OCI-LY1 (cell line): ENCODE results near the gene CFAP20DC.

ENCODE experiments used
- H2AFZ ChIP-seq: fragments of 200-600 bp; sonication (generic), shearing (Covaris generic); 2 replicates; pipeline ENCODE4 v1.6.0; 2014; ENCODE audit warnings: antibody characterized with exemption, mild to moderate bottlenecking, low read length
- H3F3A ChIP-seq: fragments of 200-600 bp; sonication (generic), shearing (Covaris generic); 2 replicates; pipeline ENCODE4 v1.6.0; 2014; ENCODE audit warnings: mild to moderate bottlenecking, antibody characterized with exemption, low read length, moderate library complexity; ENCODE audit not compliant: insufficient read depth
- H3K27ac ChIP-seq: fragments of 200-600 bp; sonication (generic); 2 replicates; pipeline ENCODE4 v1.5.1; 2014; ENCODE audit warnings: low read length, mixed run types, mild to moderate bottlenecking, low read depth; ENCODE audit not compliant: poor library complexity, severe bottlenecking
- H3K27me3 ChIP-seq: fragments of 200-600 bp; sonication (generic); 2 replicates; pipeline ENCODE4 v1.6.0; 2014; ENCODE audit warnings: antibody characterized with exemption, mild to moderate bottlenecking, low read length, moderate library complexity; ENCODE audit not compliant: insufficient read depth
- H3K36me3 ChIP-seq: fragments of 200-600 bp; sonication (generic); 2 replicates; pipeline ENCODE4 v1.6.1; 2014; ENCODE audit warnings: mild to moderate bottlenecking, antibody characterized with exemption, low read length, moderate library complexity, mixed read lengths; ENCODE audit not compliant: insufficient read depth
- H3K4me1 ChIP-seq: fragments of 200-600 bp; sonication (generic); 2 replicates; pipeline ENCODE4 v1.5.1; 2014; ENCODE audit warnings: mild to moderate bottlenecking, low read length, moderate library complexity; ENCODE audit not compliant: insufficient read depth, severe bottlenecking
- H3K4me2 ChIP-seq: fragments of 200-600 bp; sonication (generic), shearing (Covaris generic); 2 replicates; pipeline ENCODE4 v1.6.1; 2014; ENCODE audit warnings: low read length
- H3K4me3 ChIP-seq: fragments of 200-600 bp; sonication (generic); 2 replicates; pipeline ENCODE4 v1.5.1; 2014; ENCODE audit warnings: low read length, low read depth, mild to moderate bottlenecking, mixed read lengths; ENCODE audit not compliant: poor library complexity, severe bottlenecking
- H3K79me2 ChIP-seq: fragments of 200-600 bp; shearing (Covaris generic); 2 replicates; pipeline ENCODE4 v1.6.1; 2016; ENCODE audit warnings: mixed run types, low read length, mixed read lengths; ENCODE audit not compliant: insufficient read depth
- H3K9ac ChIP-seq: fragments of 200-600 bp; sonication (generic), shearing (Covaris generic); 2 replicates; pipeline ENCODE4 v1.6.1; 2014; ENCODE audit warnings: mild to moderate bottlenecking, low read length, mixed read lengths
- H3K9me2 ChIP-seq: fragments of 200-600 bp; sonication (generic), shearing (Covaris generic); 2 replicates; pipeline ENCODE4 v1.6.1; 2014; ENCODE audit warnings: low read depth, mild to moderate bottlenecking, low read length, mixed read lengths
- H3K9me3 ChIP-seq: fragments of 200-600 bp; shearing (Covaris generic); 2 replicates; pipeline ENCODE4 v1.6.1; 2014; ENCODE audit warnings: low read length, mixed read lengths
- H4K20me1 ChIP-seq: fragments of 200-600 bp; sonication (generic), shearing (Covaris generic); 2 replicates; pipeline ENCODE4 v1.6.0; 2016; ENCODE audit warnings: mild to moderate bottlenecking, low read length; ENCODE audit not compliant: insufficient read depth
- EZH2 ChIP-seq: fragments of 200-600 bp; sonication (generic), shearing (Covaris generic); IDR thresholded peaks from 2 replicates; pipeline ENCODE4 v1.8.0; 2017; ENCODE audit warnings: borderline replicate concordance, mixed run types, mild to moderate bottlenecking, antibody characterized with exemption, low read length, moderate library complexity, mixed read lengths
- TF ChIP-seq, protein P1 (sequence below): fragments of 200-600 bp; sonication (generic), shearing (Covaris generic); IDR thresholded peaks from 2 replicates; pipeline ENCODE4 v1.5.1; 2017; ENCODE audit warnings: mild to moderate bottlenecking, antibody characterized with exemption, low read length, moderate library complexity, mixed read lengths

Gene CFAP20DC

DNA sequence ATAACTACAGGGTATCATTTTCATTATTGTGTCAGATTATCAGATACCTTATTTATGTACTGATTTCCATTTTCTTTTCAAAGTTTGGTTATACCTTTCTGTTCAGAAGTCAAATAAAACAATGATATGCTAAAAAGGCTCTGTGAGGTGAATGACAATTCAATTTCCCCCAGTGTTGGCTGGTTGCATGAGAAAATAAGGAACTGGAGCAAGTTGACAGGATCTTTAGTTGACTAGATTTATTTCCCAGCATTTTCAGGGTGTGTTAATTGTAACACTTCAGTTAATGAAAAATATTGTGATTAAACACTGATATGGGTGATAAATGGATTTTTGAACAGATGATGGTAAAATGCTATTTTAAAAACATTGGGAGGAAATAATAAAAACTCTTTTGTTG is 260.4 kb downstream of the CFAP20DC start:
- Histone ChIP-seq H3K4me2 (no peak overlapping the region), H3K4me3 (no peak overlapping the region), H3K4me1 (no peaks in the 10 kb centered on the region), H2AFZ (no peak overlapping the region), H3K9ac (no peak overlapping the region), H4K20me1 (no peaks in the 10 kb centered on the region), H3K27me3 (no peaks in the 10 kb centered on the region), H3K36me3 (no peaks in the 10 kb centered on the region), H3K9me3 (no peaks in the 10 kb centered on the region), H3F3A (no peaks in the 10 kb centered on the region), H3K27ac (no peak overlapping the region), H3K79me2 (no peaks in the 10 kb centered on the region), H3K9me2 (no peaks in the 10 kb centered on the region)
- no peak for TF ChIP-seq EZH2
- TF ChIP-seq, protein P1, sequence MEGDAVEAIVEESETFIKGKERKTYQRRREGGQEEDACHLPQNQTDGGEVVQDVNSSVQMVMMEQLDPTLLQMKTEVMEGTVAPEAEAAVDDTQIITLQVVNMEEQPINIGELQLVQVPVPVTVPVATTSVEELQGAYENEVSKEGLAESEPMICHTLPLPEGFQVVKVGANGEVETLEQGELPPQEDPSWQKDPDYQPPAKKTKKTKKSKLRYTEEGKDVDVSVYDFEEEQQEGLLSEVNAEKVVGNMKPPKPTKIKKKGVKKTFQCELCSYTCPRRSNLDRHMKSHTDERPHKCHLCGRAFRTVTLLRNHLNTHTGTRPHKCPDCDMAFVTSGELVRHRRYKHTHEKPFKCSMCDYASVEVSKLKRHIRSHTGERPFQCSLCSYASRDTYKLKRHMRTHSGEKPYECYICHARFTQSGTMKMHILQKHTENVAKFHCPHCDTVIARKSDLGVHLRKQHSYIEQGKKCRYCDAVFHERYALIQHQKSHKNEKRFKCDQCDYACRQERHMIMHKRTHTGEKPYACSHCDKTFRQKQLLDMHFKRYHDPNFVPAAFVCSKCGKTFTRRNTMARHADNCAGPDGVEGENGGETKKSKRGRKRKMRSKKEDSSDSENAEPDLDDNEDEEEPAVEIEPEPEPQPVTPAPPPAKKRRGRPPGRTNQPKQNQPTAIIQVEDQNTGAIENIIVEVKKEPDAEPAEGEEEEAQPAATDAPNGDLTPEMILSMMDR, result no peak

DNA sequence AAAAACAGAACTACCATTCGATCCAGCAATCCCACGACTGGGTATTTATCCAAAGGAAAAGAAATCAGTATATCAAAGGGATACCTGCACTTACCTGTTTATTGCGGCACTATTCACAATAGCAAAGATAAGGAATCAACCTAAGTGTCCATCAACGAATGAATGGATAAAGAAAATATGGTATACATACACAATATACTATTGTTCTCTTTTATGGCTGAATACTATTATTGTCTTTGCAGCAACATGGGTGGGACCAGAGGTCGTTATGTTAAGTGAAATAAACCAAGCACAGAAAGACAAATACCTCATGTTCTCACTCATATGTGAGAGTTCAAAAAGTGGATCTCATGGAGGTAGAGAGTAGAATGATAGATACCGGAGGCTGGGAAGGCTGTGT is 264.9 kb downstream of the CFAP20DC start:
- Histone ChIP-seq H3F3A (no peaks in the 10 kb centered on the region), H3K9me2 (no peaks in the 10 kb centered on the region), H3K4me1 (no peaks in the 10 kb centered on the region), H3K9ac (no peak overlapping the region), H2AFZ (no peak overlapping the region), H3K9me3 (peaks cover 6% of the 10 kb centered on the region), H4K20me1 (no peaks in the 10 kb centered on the region), H3K36me3 (no peaks in the 10 kb centered on the region), H3K27me3 (no peaks in the 10 kb centered on the region), H3K4me2 (no peak overlapping the region), H3K79me2 (no peaks in the 10 kb centered on the region), H3K4me3 (no peak overlapping the region), H3K27ac (no peak overlapping the region)
- TF ChIP-seq EZH2, result no peak
- TF ChIP-seq, protein P1, result no peak

DNA sequence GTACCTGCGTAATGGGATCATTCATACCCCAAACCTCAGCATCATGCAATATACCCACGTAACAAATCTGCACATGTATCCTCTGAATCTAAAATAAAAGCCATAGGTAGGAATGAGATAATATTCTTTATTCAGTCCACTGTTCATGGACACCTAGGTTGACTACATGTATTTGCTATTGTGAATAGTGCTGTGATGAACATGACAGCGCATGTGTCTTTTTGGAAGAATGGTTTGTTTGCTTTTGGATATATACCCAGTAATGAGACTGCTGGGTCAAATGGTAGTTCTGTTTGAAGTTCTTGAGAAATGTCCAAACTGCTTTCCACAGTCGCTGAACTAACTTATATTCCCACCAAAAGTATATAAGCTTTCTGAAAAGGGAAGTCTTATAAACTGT is 265.4 kb downstream of the CFAP20DC start:
- Histone ChIP-seq H3K4me2 (no peak overlapping the region), H3K36me3 (no peaks in the 10 kb centered on the region), H3K79me2 (no peaks in the 10 kb centered on the region), H3K4me1 (no peaks in the 10 kb centered on the region), H3F3A (no peaks in the 10 kb centered on the region), H3K4me3 (no peak overlapping the region), H4K20me1 (no peaks in the 10 kb centered on the region), H3K9me3 (peaks cover 10% of the 10 kb centered on the region), H3K27me3 (no peaks in the 10 kb centered on the region), H3K9me2 (no peaks in the 10 kb centered on the region), H3K9ac (no peak overlapping the region), H3K27ac (no peak overlapping the region), H2AFZ (no peak overlapping the region)
- TF ChIP-seq EZH2, result no peak
- TF ChIP-seq, protein P1, result no peak
